GM10266 (cell line): Measurements from ENCODE around the gene PSME2.

Source experiments
- DNase-seq: peaks from one replicate; pipeline ENCODE4 v3.0.0; 2012; ENCODE audit errors: extremely low spot score
- CTCF ChIP-seq: IDR thresholded peaks from 2 replicates; pipeline ENCODE4 v1.5.1; 2012; ENCODE audit warnings: mild to moderate bottlenecking, low read depth; ENCODE audit not compliant: control insufficient read depth, insufficient read depth; ENCODE audit errors: missing control alignments

Gene PSME2

GRCh38 chr14:24150567-24150966 lies 4.2 kb upstream of the PSME2 start:
- DNase-seq: no peak
- TF ChIP-seq CTCF: no peak

GRCh38 chr14:24150061-24150460 lies 3.7 kb upstream of the PSME2 start:
- no peak for DNase-seq
- no peak for TF ChIP-seq CTCF

- DNase-seq: no peak
- TF ChIP-seq CTCF: no peak
Observed at GRCh38 chr14:24149302-24149969, 3.0 kb upstream of the PSME2 start.

- no peak for DNase-seq
- TF ChIP-seq CTCF: no peak
Observed at GRCh38 chr14:24147761-24148428, 1.5 kb upstream of the PSME2 start.

GRCh38 chr14:24146978-24147760 lies 759 bp upstream of the PSME2 start, which contains the start of gene RNF31:
TSS of gene RNF31 (plus strand) at chr14:24147498. CDS start at chr14:24147699, 201 bp downstream.
- peak; percentile 99 for DNase-seq
- TF ChIP-seq CTCF: no peak

GRCh38 chr14:24145690-24146452 lies 539 bp downstream of the PSME2 start:
- DNase-seq: no peak

More at GRCh38 chr14:24145690-24146452, 539 bp downstream of the PSME2 start:
- TF ChIP-seq CTCF: no peak
